Measurements from ENCODE around the gene TADA3. TPM values are rescaled to one million over a fixed set of nuclear protein-coding genes. Genes with fewer than 3 reads are reported as not detected.

The TADA3 gene
- total and polyA plus RNA-seq, 9 donors, result 45.5 to 77.9 (median 60.3) TPM

DNA sequence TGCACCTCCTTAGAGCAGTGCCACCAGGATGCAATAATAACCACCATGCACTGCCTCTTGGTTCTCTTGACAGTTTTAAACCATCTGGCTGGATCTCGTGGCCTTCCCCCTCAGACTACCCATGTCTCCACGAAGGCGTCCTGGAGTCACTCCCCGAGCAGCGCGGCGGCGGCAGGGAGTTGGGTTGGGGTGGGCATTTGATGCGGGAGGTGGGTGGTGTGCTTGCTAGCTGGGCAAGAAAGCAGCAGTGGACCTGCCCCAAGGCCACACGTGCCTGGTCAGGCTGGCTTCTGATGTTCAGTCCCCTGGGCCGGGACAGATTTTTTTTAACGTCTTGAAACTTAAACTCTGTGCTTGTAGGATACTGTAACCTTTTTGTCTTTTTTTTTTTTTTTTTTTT, 13.9 kb upstream of the TADA3 start:
- Histone ChIP-seq H3K9me3 (no peaks in the 10 kb centered on the region), H3K27me3 (no peaks in the 10 kb centered on the region), H3K4me3 (no peak overlapping the region), H3K36me3 (no peaks in the 10 kb centered on the region), H3K4me1 (ENCODE audit: insufficient read depth) (peaks cover 7% of the 10 kb centered on the region), H3K27ac (no peak overlapping the region)
- DNase-seq, result no peak
- WGBS, 3 donors, result 79 to 90% (median 84%) methylated on average over 12 of the region's 12 CpGs
- no peak for TF ChIP-seq CTCF (IDR thresholded peaks at IDR 0.05)
- TF ChIP-seq POLR2A (IDR thresholded peaks at IDR 0.05), result no peak
- TF ChIP-seq EP300 (IDR thresholded peaks at IDR 0.05), result no peak
- intact Hi-C loops (cut with DNase I), result no loop called here

- Histone ChIP-seq H3K27me3 (no peaks in the 10 kb centered on the region), H3K36me3 (no peaks in the 10 kb centered on the region), H3K4me1 (ENCODE audit: insufficient read depth) (peaks cover 2% of the 10 kb centered on the region), H3K27ac (no peak overlapping the region), H3K4me3 (no peak overlapping the region), H3K9me3 (no peaks in the 10 kb centered on the region)
- no peak for TF ChIP-seq POLR2A (IDR thresholded peaks at IDR 0.05)
- intact Hi-C loops (cut with DNase I), result no loop called here
- WGBS, 3 donors, result 79 to 85% (median 82%) methylated on average over 5 of the region's 5 CpGs
- DNase-seq, result no peak
Observed at GRCh38 chr3:9804996-9805395, 12.7 kb upstream of the TADA3 start.

GRCh38 chr3:9803494-9803893, 11.2 kb upstream of the TADA3 start:
- Histone ChIP-seq H3K36me3 (no peaks in the 10 kb centered on the region), H3K27ac (no peak overlapping the region), H3K4me3 (no peak overlapping the region), H3K4me1 (ENCODE audit: insufficient read depth) (no peaks in the 10 kb centered on the region), H3K27me3 (no peaks in the 10 kb centered on the region), H3K9me3 (no peaks in the 10 kb centered on the region)
- intact Hi-C loops (cut with DNase I), result no loop called here
- WGBS, 3 donors, result 67 to 81% (median 68%) methylated on average over 1 of the region's 1 CpG
- no peak for TF ChIP-seq POLR2A (IDR thresholded peaks at IDR 0.05)
- TF ChIP-seq EP300 (IDR thresholded peaks at IDR 0.05), result no peak
- no peak for TF ChIP-seq CTCF (IDR thresholded peaks at IDR 0.05)
- DNase-seq, result no peak

- WGBS, 3 donors, result 77 to 89% (median 78%) methylated on average over 5 of the region's 5 CpGs
- TF ChIP-seq CTCF (IDR thresholded peaks at IDR 0.05) (no peak), EP300 (IDR thresholded peaks at IDR 0.05) (no peak)
- DNase-seq, result no peak
- H3K27me3 ChIP-seq, result no peaks in the 10 kb centered on the region
- no peaks in the 10 kb centered on the region for H3K4me1 ChIP-seq (ENCODE audit: insufficient read depth)
- no peaks in the 10 kb centered on the region for H3K9me3 ChIP-seq
- no peak overlapping the region for H3K27ac ChIP-seq
- no peak overlapping the region for H3K4me3 ChIP-seq
- peaks cover 3% of the 10 kb centered on the region for H3K36me3 ChIP-seq
- intact Hi-C loops (cut with DNase I), result no loop called here
Observed at GRCh38 chr3:9800529-9800928, 8.3 kb upstream of the TADA3 start.

DNA sequence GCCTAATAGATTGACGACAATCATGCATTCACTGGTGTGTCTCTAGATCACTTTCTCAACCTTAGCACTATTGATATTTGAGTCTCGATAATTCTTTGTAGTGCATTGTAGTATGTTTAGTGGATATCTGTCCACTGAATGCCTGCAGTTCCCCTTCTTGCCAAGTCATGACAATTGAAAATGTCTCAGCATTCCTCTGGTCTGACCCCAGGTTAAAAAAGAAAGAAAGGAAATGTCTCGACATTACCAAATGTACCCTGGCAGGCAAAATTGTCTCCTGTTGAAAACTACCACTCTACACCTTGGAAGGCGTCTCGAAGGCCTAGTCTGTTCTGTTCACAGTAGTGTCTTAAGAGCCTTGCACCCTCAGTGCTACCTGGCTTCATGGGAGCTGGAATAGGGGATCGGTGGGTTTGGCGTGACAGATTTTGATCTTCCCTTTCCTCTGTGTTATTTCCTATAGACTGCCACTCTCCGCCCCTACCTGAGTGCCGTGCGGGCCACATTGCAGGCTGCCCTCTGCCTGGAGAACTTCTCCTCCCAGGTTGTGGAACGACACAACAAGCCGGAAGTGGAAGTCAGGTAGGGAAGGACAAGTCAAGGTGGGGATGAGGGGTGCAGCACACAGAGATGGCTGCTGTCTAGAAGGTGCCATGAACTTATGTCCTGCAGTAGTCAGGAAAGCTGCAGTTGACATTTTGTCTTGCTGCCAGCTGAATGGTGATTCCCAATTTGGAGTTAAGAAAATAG, 5.1 kb upstream of the TADA3 start:
- no peak for DNase-seq
- intact Hi-C loops (cut with DNase I), result loop anchor here in 1 of 4 donors (10.0 kb wide), 1 partner anchor 63 kb away; the partner anchor contains the start of gene BRPF1
- peaks cover 3% of the 10 kb centered on the region for H3K36me3 ChIP-seq
- 87 to 92% (median 91%) methylated on average over 12 of the region's 12 CpGs for WGBS, 3 donors
- H3K4me3 ChIP-seq, result no peak overlapping the region
- no peak overlapping the region for H3K27ac ChIP-seq
- no peaks in the 10 kb centered on the region for H3K9me3 ChIP-seq
- TF ChIP-seq POLR2A (IDR thresholded peaks at IDR 0.05) (no peak), EP300 (IDR thresholded peaks at IDR 0.05) (no peak), CTCF (IDR thresholded peaks at IDR 0.05) (no peak)
- peaks cover 6% of the 10 kb centered on the region for H3K4me1 ChIP-seq (ENCODE audit: insufficient read depth)
- H3K27me3 ChIP-seq, result no peaks in the 10 kb centered on the region
